ENCODE measurements around the gene NGEF. TPM values are rescaled to one million over a fixed set of nuclear protein-coding genes. Genes with fewer than 3 reads are reported as not detected.
"Not testable (repeated sequence)": the region's sequence is repeated elsewhere in the genome, so short reads cannot be mapped to it uniquely, and the experiment has no call there.

Gene NGEF
- total and polyA plus RNA-seq, 2 donors from 2014 or later = 4.8 to 5.3 TPM

GRCh38 chr2:233023007-233023760 is 10.1 kb upstream of the NGEF start:
- H3K4me3 ChIP-seq (ENCODE audit: low read length in 3 of 3) = no peak overlapping the region
- FAIRE-seq = no peak
- no peaks in the 10 kb centered on the region for H3K4me1 ChIP-seq (ENCODE audit: control insufficient read depth in 2 of 3, insufficient read depth in 2 of 3, low read depth in 1 of 3, low read length in 3 of 3)
- H3K27ac ChIP-seq (ENCODE audit: low read depth in 2 of 2, low read length in 2 of 2) = no peak overlapping the region
- no peaks in the 10 kb centered on the region for H3K27me3 ChIP-seq (ENCODE audit: control insufficient read depth, insufficient read depth, low read length)
- H3K9ac ChIP-seq (ENCODE audit: low read length in 3 of 3) = no peak overlapping the region
- intact Hi-C loops (cut with DNase I) = no loop called here
- H3K36me3 ChIP-seq (ENCODE audit: control insufficient read depth in 2 of 3, insufficient read depth in 3 of 3, low read length in 3 of 3) = no peaks in the 10 kb centered on the region
- TF ChIP-seq CTCF (IDR thresholded peaks at IDR 0.05; ENCODE audit: borderline replicate concordance, extremely low read depth, insufficient read depth) = no peak
- H3K9me3 ChIP-seq (ENCODE audit: control insufficient read depth in 2 of 3, insufficient read depth in 1 of 3, low read length in 3 of 3) = no peaks in the 10 kb centered on the region
- no peak for DNase-seq

- H3K9me3 ChIP-seq (ENCODE audit: control insufficient read depth in 2 of 3, insufficient read depth in 1 of 3, low read length in 3 of 3) = no peaks in the 10 kb centered on the region
- no peaks in the 10 kb centered on the region for H3K4me1 ChIP-seq (ENCODE audit: control insufficient read depth in 2 of 3, insufficient read depth in 2 of 3, low read depth in 1 of 3, low read length in 3 of 3)
- H3K4me3 ChIP-seq (ENCODE audit: low read length in 3 of 3) = no peak overlapping the region
- no peak for FAIRE-seq
- intact Hi-C loops (cut with DNase I) = no loop called here
- no peaks in the 10 kb centered on the region for H3K27me3 ChIP-seq (ENCODE audit: control insufficient read depth, insufficient read depth, low read length)
- no peak for DNase-seq
- H3K27ac ChIP-seq (ENCODE audit: low read depth in 2 of 2, low read length in 2 of 2) = no peak overlapping the region
- TF ChIP-seq CTCF (IDR thresholded peaks at IDR 0.05; ENCODE audit: borderline replicate concordance, extremely low read depth, insufficient read depth) = no peak
- H3K36me3 ChIP-seq (ENCODE audit: control insufficient read depth in 2 of 3, insufficient read depth in 3 of 3, low read length in 3 of 3) = no peaks in the 10 kb centered on the region
- H3K9ac ChIP-seq (ENCODE audit: low read length in 3 of 3) = no peak overlapping the region
Measured at GRCh38 chr2:233022561-233022960, 9.5 kb upstream of the NGEF start.

- Histone ChIP-seq H3K27me3 (ENCODE audit: control insufficient read depth, insufficient read depth, low read length) (no peaks in the 10 kb centered on the region), H3K36me3 (ENCODE audit: control insufficient read depth in 2 of 3, insufficient read depth in 3 of 3, low read length in 3 of 3) (no peaks in the 10 kb centered on the region), H3K27ac (ENCODE audit: low read depth in 2 of 2, low read length in 2 of 2) (no peak overlapping the region), H3K4me1 (ENCODE audit: control insufficient read depth in 2 of 3, insufficient read depth in 2 of 3, low read depth in 1 of 3, low read length in 3 of 3) (no peaks in the 10 kb centered on the region), H3K4me3 (ENCODE audit: low read length in 3 of 3) (no peak overlapping the region), H3K9me3 (ENCODE audit: control insufficient read depth in 2 of 3, insufficient read depth in 1 of 3, low read length in 3 of 3) (no peaks in the 10 kb centered on the region), H3K9ac (ENCODE audit: low read length in 3 of 3) (no peak overlapping the region)
- TF ChIP-seq CTCF (IDR thresholded peaks at IDR 0.05; ENCODE audit: borderline replicate concordance, extremely low read depth, insufficient read depth) = no peak
- no peak for DNase-seq
- FAIRE-seq = no peak
- intact Hi-C loops (cut with DNase I) = no loop called here
Measured at GRCh38 chr2:233021771-233022170, 8.7 kb upstream of the NGEF start.

GRCh38 chr2:233020454-233020853 is 7.4 kb upstream of the NGEF start:
- no peaks in the 10 kb centered on the region for H3K4me1 ChIP-seq (ENCODE audit: control insufficient read depth in 2 of 3, insufficient read depth in 2 of 3, low read depth in 1 of 3, low read length in 3 of 3)
- H3K9me3 ChIP-seq (ENCODE audit: control insufficient read depth in 2 of 3, insufficient read depth in 1 of 3, low read length in 3 of 3) = no peaks in the 10 kb centered on the region
- H3K36me3 ChIP-seq (ENCODE audit: control insufficient read depth in 2 of 3, insufficient read depth in 3 of 3, low read length in 3 of 3) = no peaks in the 10 kb centered on the region
- DNase-seq (no peak), FAIRE-seq (no peak)
- no peak overlapping the region for H3K4me3 ChIP-seq (ENCODE audit: low read length in 3 of 3)
- H3K27ac ChIP-seq (ENCODE audit: low read depth in 2 of 2, low read length in 2 of 2) = no peak overlapping the region
- H3K9ac ChIP-seq (ENCODE audit: low read length in 3 of 3) = no peak overlapping the region
- intact Hi-C loops (cut with DNase I) = no loop called here
- H3K27me3 ChIP-seq (ENCODE audit: control insufficient read depth, insufficient read depth, low read length) = no peaks in the 10 kb centered on the region
- no peak for TF ChIP-seq CTCF (IDR thresholded peaks at IDR 0.05; ENCODE audit: borderline replicate concordance, extremely low read depth, insufficient read depth)

- intact Hi-C loops (cut with DNase I); H3K36me3 ChIP-seq (ENCODE audit: control insufficient read depth in 2 of 3, insufficient read depth in 3 of 3, low read length in 3 of 3); H3K27me3 ChIP-seq (ENCODE audit: control insufficient read depth, insufficient read depth, low read length); FAIRE-seq; H3K4me3 ChIP-seq (ENCODE audit: low read length in 3 of 3); H3K4me1 ChIP-seq (ENCODE audit: control insufficient read depth in 2 of 3, insufficient read depth in 2 of 3, low read depth in 1 of 3, low read length in 3 of 3); H3K27ac ChIP-seq (ENCODE audit: low read depth in 2 of 2, low read length in 2 of 2); H3K9ac ChIP-seq (ENCODE audit: low read length in 3 of 3); H3K9me3 ChIP-seq (ENCODE audit: control insufficient read depth in 2 of 3, insufficient read depth in 1 of 3, low read length in 3 of 3); DNase-seq: not testable (repeated sequence)
Measured at GRCh38 chr2:233019610-233020009, 6.6 kb upstream of the NGEF start.
